WTC11 (cell line): ENCODE results near the gene KRTAP10-2. TPM values are rescaled to one million over a fixed set of nuclear protein-coding genes. Genes with fewer than 3 reads are reported as not detected.

Experiments used
- ATAC-seq: fragments of 200-7000 bp; cut with Tn5 transposase; 2 replicates; pipeline ENCODE4 v1.10.0; 2021; ENCODE audit warnings: mild to moderate bottlenecking, moderate library complexity
- CTCF ChIA-PET: fragments of 300-600 bp; sonication (Branson Sonifier 250); formaldehyde crosslinking; loops from one replicate; lab custom pipeline; 2021; ENCODE audit warnings: antibody characterized with exemption; lab: Charles Lee
- POLR2A ChIA-PET: fragments of 350-600 bp; sonication (Branson Sonifier 250); formaldehyde crosslinking; loops from one replicate; lab custom pipeline; 2021; ENCODE audit warnings: antibody characterized with exemption; lab: Charles Lee
- DNase-seq: peaks from one replicate; pipeline ENCODE4 v3.0.0; 2021; ENCODE audit warnings: low spot score
- H3K27ac Mint-ChIP-seq: 2 replicates; pipeline ENCODE4 v1.8.0; 2021; ENCODE audit warnings: mixed read lengths
- H3K27me3 Mint-ChIP-seq: 2 replicates; pipeline ENCODE4 v1.8.0; 2021; ENCODE audit warnings: low read depth, mild to moderate bottlenecking, moderate library complexity, mixed read lengths
- H3K36me3 Mint-ChIP-seq: 2 replicates; pipeline ENCODE4 v1.8.0; 2021; ENCODE audit warnings: mixed read lengths
- H3K4me1 Mint-ChIP-seq: 2 replicates; pipeline ENCODE4 v1.8.0; 2022; ENCODE audit warnings: mixed read lengths
- H3K4me3 Mint-ChIP-seq: 2 replicates; pipeline ENCODE4 v1.8.0; 2021; ENCODE audit warnings: mild to moderate bottlenecking, moderate library complexity, mixed read lengths
- H3K9me3 Mint-ChIP-seq: 2 replicates; pipeline ENCODE4 v1.8.0; 2021; ENCODE audit warnings: mixed read lengths
- CREM ChIP-seq: sonication (generic); formaldehyde crosslinking; IDR thresholded peaks from 2 replicates; pipeline ENCODE4 v1.8.1; 2022; ENCODE audit warnings: mild to moderate bottlenecking, missing genetic modification reagents, moderate library complexity
- KAT7 ChIP-seq: sonication (generic); formaldehyde crosslinking; IDR thresholded peaks from 2 replicates; pipeline ENCODE4 v1.8.1; 2023; ENCODE audit warnings: missing genetic modification reagents, mild to moderate bottlenecking, borderline replicate concordance
- NFATC4 ChIP-seq: fragments of 250-450 bp; sonication (Bioruptor Pico); IDR thresholded peaks from 2 replicates; pipeline ENCODE4 v1.9.0; 2021; ENCODE audit warnings: mild to moderate bottlenecking
- NFE2L1 ChIP-seq: sonication (generic); formaldehyde crosslinking; IDR thresholded peaks from 2 replicates; pipeline ENCODE4 v1.8.1; 2023; ENCODE audit warnings: missing genetic modification reagents
- NR2C2 ChIP-seq: sonication (generic); formaldehyde crosslinking; IDR thresholded peaks from 2 replicates; pipeline ENCODE4 v1.8.0; 2022; ENCODE audit warnings: mild to moderate bottlenecking, missing genetic modification reagents
- SMAD4 ChIP-seq: sonication (generic); formaldehyde crosslinking; IDR thresholded peaks from 2 replicates; pipeline ENCODE4 v1.8.0; 2022; ENCODE audit warnings: mild to moderate bottlenecking, missing genetic modification reagents
- SOX15 ChIP-seq: fragments of 250-450 bp; sonication (Bioruptor Pico); IDR thresholded peaks from 2 replicates; pipeline ENCODE4 v1.9.0; 2021; ENCODE audit warnings: mild to moderate bottlenecking
- TEAD4 ChIP-seq: sonication (generic); formaldehyde crosslinking; IDR thresholded peaks from 2 replicates; pipeline ENCODE4 v1.8.0; 2022; ENCODE audit warnings: mild to moderate bottlenecking, missing genetic modification reagents
- ZNF263 ChIP-seq: sonication (generic); formaldehyde crosslinking; IDR thresholded peaks from 2 replicates; pipeline ENCODE4 v1.8.1; 2022; ENCODE audit warnings: low read depth, mild to moderate bottlenecking, moderate library complexity, missing genetic modification reagents
- ZNF317 ChIP-seq: sonication (generic); formaldehyde crosslinking; IDR thresholded peaks from 2 replicates; pipeline ENCODE4 v1.8.1; 2023; ENCODE audit warnings: low read depth, mild to moderate bottlenecking, moderate library complexity, missing genetic modification reagents, borderline replicate concordance
- total RNA-seq: library from RNA; stranded (reverse); gene quantifications from 3 replicates; pipeline ENCODE4 v1.2.3, GENCODE V29; 2021
- TF ChIP-seq, protein P1 (sequence below): sonication (generic); formaldehyde crosslinking; IDR thresholded peaks from 2 replicates; pipeline ENCODE4 v1.8.1; 2023; ENCODE audit warnings: mild to moderate bottlenecking, missing genetic modification reagents, moderate library complexity
- TF ChIP-seq, protein P2 (sequence below): sonication (generic); formaldehyde crosslinking; IDR thresholded peaks from 2 replicates; pipeline ENCODE4 v1.8.1; 2023; ENCODE audit warnings: mild to moderate bottlenecking, moderate library complexity, missing genetic modification reagents
- TF ChIP-seq, protein P3 (sequence below): sonication (generic); formaldehyde crosslinking; IDR thresholded peaks from 2 replicates; pipeline ENCODE4 v1.8.0; 2023; ENCODE audit warnings: missing genetic modification reagents, mild to moderate bottlenecking, borderline replicate concordance
- TF ChIP-seq, protein P4 (sequence below): sonication (generic); formaldehyde crosslinking; IDR thresholded peaks from 2 replicates; pipeline ENCODE4 v1.8.1; 2022; ENCODE audit warnings: mild to moderate bottlenecking, moderate library complexity, missing genetic modification reagents
- TF ChIP-seq, protein P5 (sequence below): fragments of 250-450 bp; sonication (Bioruptor Pico); IDR thresholded peaks from 2 replicates; pipeline ENCODE4 v1.9.0; 2021; ENCODE audit warnings: moderate library complexity, mild to moderate bottlenecking, inconsistent platforms, borderline replicate concordance
- TF ChIP-seq, protein P6 (sequence below): sonication (generic); formaldehyde crosslinking; IDR thresholded peaks from 2 replicates; pipeline ENCODE4 v1.8.1; 2022; ENCODE audit warnings: mild to moderate bottlenecking, missing genetic modification reagents, moderate library complexity, borderline replicate concordance
- TF ChIP-seq, protein P7 (sequence below): sonication (generic); formaldehyde crosslinking; IDR thresholded peaks from 2 replicates; pipeline ENCODE4 v1.8.0; 2022; ENCODE audit warnings: mild to moderate bottlenecking, missing genetic modification reagents
- TF ChIP-seq, protein P8 (sequence below): sonication (generic); formaldehyde crosslinking; IDR thresholded peaks from 2 replicates; pipeline ENCODE4 v1.8.1; 2023; ENCODE audit warnings: mild to moderate bottlenecking, missing genetic modification reagents
- TF ChIP-seq, protein P9 (sequence below): sonication (generic); formaldehyde crosslinking; IDR thresholded peaks from 2 replicates; pipeline ENCODE4 v1.8.1; 2023; ENCODE audit warnings: mild to moderate bottlenecking, missing genetic modification reagents
- TF ChIP-seq, protein P10 (sequence below): fragments of 250-450 bp; sonication (Bioruptor Pico); IDR thresholded peaks from 2 replicates; pipeline ENCODE4 v2.1.2; 2022; ENCODE audit warnings: mild to moderate bottlenecking, moderate library complexity

Gene KRTAP10-2
- total RNA-seq, 1 experiment from 2014 or later: not detected

DNA sequence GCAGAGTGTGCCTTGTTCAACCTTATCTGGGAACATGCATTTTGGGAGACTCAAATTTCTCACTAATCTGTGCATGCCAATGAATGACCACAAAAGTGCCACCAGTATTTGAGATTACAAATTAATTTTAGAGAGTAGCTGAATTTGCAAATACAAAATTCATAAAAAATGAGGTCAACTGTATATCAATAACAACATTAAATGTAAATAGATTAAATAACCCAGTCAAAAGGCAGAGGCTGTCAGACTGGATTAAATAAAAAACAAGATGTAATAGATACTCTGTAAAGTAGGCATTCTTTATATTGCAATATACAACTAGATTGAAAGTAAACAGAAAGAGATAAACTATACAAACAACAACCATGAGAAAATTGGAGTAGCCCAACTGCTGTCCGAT, 12.8 kb upstream of the KRTAP10-2 start:
- ATAC-seq: no peak
- peaks cover 10% of the 10 kb centered on the region for H3K9me3 Mint-ChIP-seq
- H3K4me3 Mint-ChIP-seq: no peak overlapping the region
- ChIA-PET CTCF (no interaction called here), POLR2A (no interaction called here)
- TF ChIP-seq, protein P1, sequence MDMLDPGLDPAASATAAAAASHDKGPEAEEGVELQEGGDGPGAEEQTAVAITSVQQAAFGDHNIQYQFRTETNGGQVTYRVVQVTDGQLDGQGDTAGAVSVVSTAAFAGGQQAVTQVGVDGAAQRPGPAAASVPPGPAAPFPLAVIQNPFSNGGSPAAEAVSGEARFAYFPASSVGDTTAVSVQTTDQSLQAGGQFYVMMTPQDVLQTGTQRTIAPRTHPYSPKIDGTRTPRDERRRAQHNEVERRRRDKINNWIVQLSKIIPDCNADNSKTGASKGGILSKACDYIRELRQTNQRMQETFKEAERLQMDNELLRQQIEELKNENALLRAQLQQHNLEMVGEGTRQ (CRISPR knock-in tag): no peak
- TF ChIP-seq SMAD4 (CRISPR knock-in tag) (no peak), NR2C2 (CRISPR knock-in tag) (no peak), NFE2L1 (CRISPR knock-in tag) (no peak), NFATC4 (CRISPR knock-in tag) (no peak)
- TF ChIP-seq, protein P2, sequence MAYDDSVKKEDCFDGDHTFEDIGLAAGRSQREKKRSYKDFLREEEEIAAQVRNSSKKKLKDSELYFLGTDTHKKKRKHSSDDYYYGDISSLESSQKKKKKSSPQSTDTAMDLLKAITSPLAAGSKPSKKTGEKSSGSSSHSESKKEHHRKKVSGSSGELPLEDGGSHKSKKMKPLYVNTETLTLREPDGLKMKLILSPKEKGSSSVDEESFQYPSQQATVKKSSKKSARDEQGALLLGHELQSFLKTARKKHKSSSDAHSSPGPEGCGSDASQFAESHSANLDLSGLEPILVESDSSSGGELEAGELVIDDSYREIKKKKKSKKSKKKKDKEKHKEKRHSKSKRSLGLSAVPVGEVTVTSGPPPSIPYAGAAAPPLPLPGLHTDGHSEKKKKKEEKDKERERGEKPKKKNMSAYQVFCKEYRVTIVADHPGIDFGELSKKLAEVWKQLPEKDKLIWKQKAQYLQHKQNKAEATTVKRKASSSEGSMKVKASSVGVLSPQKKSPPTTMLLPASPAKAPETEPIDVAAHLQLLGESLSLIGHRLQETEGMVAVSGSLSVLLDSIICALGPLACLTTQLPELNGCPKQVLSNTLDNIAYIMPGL: no peak
- TF ChIP-seq, protein P3, sequence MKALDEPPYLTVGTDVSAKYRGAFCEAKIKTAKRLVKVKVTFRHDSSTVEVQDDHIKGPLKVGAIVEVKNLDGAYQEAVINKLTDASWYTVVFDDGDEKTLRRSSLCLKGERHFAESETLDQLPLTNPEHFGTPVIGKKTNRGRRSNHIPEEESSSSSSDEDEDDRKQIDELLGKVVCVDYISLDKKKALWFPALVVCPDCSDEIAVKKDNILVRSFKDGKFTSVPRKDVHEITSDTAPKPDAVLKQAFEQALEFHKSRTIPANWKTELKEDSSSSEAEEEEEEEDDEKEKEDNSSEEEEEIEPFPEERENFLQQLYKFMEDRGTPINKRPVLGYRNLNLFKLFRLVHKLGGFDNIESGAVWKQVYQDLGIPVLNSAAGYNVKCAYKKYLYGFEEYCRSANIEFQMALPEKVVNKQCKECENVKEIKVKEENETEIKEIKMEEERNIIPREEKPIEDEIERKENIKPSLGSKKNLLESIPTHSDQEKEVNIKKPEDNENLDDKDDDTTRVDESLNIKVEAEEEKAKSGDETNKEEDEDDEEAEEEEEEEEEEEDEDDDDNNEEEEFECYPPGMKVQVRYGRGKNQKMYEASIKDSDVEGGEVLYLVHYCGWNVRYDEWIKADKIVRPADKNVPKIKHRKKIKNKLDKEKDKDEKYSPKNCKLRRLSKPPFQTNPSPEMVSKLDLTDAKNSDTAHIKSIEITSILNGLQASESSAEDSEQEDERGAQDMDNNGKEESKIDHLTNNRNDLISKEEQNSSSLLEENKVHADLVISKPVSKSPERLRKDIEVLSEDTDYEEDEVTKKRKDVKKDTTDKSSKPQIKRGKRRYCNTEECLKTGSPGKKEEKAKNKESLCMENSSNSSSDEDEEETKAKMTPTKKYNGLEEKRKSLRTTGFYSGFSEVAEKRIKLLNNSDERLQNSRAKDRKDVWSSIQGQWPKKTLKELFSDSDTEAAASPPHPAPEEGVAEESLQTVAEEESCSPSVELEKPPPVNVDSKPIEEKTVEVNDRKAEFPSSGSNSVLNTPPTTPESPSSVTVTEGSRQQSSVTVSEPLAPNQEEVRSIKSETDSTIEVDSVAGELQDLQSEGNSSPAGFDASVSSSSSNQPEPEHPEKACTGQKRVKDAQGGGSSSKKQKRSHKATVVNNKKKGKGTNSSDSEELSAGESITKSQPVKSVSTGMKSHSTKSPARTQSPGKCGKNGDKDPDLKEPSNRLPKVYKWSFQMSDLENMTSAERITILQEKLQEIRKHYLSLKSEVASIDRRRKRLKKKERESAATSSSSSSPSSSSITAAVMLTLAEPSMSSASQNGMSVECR (CRISPR knock-in tag): no peak
- TF ChIP-seq, protein P4, sequence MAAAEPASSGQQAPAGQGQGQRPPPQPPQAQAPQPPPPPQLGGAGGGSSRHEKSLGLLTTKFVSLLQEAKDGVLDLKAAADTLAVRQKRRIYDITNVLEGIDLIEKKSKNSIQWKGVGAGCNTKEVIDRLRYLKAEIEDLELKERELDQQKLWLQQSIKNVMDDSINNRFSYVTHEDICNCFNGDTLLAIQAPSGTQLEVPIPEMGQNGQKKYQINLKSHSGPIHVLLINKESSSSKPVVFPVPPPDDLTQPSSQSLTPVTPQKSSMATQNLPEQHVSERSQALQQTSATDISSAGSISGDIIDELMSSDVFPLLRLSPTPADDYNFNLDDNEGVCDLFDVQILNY (CRISPR knock-in tag): no peak
- TF ChIP-seq, protein P5, sequence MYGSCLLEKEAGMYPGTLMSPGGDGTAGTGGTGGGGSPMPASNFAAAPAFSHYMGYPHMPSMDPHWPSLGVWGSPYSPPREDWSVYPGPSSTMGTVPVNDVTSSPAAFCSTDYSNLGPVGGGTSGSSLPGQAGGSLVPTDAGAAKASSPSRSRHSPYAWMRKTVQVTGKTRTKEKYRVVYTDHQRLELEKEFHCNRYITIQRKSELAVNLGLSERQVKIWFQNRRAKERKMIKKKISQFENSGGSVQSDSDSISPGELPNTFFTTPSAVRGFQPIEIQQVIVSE (CRISPR knock-in tag): no peak
- TF ChIP-seq, protein P6, sequence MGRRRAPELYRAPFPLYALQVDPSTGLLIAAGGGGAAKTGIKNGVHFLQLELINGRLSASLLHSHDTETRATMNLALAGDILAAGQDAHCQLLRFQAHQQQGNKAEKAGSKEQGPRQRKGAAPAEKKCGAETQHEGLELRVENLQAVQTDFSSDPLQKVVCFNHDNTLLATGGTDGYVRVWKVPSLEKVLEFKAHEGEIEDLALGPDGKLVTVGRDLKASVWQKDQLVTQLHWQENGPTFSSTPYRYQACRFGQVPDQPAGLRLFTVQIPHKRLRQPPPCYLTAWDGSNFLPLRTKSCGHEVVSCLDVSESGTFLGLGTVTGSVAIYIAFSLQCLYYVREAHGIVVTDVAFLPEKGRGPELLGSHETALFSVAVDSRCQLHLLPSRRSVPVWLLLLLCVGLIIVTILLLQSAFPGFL: no peak
- no peaks in the 10 kb centered on the region; the same call in none of the 2 replicates for H3K27me3 Mint-ChIP-seq
- no peaks in the 10 kb centered on the region for H3K4me1 Mint-ChIP-seq
- no peak overlapping the region for H3K27ac Mint-ChIP-seq
- no peak for DNase-seq
- no peaks in the 10 kb centered on the region for H3K36me3 Mint-ChIP-seq

DNA sequence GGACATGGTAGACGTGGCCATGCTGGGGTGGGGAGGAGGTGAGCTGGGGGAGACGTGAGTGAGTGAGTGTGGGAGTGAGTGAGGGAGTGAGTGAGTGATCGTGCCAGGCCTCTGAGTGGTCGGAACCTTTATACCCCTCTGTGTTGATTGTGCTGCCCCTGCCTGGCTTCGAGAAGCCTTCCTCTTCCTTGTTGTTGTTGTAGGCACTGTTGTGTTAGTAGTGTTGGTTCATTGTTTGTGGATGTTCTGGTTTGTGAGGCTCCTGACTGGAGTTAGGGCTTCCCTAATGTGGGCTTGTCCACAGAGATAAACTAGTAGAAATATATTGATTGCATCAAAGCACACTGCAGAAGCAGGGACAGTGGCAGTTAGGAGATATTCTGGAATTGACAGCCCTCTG, 7.4 kb upstream of the KRTAP10-2 start, which contains the start of gene KRTAP10-3:
Gene KRTAP10-3, minus strand, starts transcription at position 101 of the 400 bp plus-strand sequence. Its CDS starts 80 bp downstream, at position 21.
- Mint-ChIP-seq H3K27me3 (no peaks in the 10 kb centered on the region; the same call in none of the 2 replicates), H3K4me3 (no peak within 1 kb of the TSS), H3K27ac (0 out of 2 replicates have a peak within 1 kb of the TSS, but pooled peaks have one; percentile 24), H3K36me3 (no peaks in the 10 kb centered on the region), H3K4me1 (peaks cover 12% of the 10 kb centered on the region), H3K9me3 (peaks cover 10% of the 10 kb centered on the region)
- CTCF ChIA-PET: no interaction called here
- POLR2A ChIA-PET: no interaction called here
- no peak for DNase-seq
- TF ChIP-seq ZNF317 (no peak), TEAD4 (CRISPR knock-in tag) (no peak), KAT7 (CRISPR knock-in tag) (no peak), SOX15 (CRISPR knock-in tag) (no peak), CREM (CRISPR knock-in tag) (no peak), ZNF263 (CRISPR knock-in tag) (no peak)
- TF ChIP-seq, protein P7, sequence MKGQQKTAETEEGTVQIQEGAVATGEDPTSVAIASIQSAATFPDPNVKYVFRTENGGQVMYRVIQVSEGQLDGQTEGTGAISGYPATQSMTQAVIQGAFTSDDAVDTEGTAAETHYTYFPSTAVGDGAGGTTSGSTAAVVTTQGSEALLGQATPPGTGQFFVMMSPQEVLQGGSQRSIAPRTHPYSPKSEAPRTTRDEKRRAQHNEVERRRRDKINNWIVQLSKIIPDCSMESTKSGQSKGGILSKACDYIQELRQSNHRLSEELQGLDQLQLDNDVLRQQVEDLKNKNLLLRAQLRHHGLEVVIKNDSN (CRISPR knock-in tag): no peak
- TF ChIP-seq, protein P8, sequence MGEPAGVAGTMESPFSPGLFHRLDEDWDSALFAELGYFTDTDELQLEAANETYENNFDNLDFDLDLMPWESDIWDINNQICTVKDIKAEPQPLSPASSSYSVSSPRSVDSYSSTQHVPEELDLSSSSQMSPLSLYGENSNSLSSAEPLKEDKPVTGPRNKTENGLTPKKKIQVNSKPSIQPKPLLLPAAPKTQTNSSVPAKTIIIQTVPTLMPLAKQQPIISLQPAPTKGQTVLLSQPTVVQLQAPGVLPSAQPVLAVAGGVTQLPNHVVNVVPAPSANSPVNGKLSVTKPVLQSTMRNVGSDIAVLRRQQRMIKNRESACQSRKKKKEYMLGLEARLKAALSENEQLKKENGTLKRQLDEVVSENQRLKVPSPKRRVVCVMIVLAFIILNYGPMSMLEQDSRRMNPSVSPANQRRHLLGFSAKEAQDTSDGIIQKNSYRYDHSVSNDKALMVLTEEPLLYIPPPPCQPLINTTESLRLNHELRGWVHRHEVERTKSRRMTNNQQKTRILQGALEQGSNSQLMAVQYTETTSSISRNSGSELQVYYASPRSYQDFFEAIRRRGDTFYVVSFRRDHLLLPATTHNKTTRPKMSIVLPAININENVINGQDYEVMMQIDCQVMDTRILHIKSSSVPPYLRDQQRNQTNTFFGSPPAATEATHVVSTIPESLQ (CRISPR knock-in tag): no peak
- TF ChIP-seq, protein P9, sequence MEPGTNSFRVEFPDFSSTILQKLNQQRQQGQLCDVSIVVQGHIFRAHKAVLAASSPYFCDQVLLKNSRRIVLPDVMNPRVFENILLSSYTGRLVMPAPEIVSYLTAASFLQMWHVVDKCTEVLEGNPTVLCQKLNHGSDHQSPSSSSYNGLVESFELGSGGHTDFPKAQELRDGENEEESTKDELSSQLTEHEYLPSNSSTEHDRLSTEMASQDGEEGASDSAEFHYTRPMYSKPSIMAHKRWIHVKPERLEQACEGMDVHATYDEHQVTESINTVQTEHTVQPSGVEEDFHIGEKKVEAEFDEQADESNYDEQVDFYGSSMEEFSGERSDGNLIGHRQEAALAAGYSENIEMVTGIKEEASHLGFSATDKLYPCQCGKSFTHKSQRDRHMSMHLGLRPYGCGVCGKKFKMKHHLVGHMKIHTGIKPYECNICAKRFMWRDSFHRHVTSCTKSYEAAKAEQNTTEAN (CRISPR knock-in tag): no peak
- TF ChIP-seq, protein P10, sequence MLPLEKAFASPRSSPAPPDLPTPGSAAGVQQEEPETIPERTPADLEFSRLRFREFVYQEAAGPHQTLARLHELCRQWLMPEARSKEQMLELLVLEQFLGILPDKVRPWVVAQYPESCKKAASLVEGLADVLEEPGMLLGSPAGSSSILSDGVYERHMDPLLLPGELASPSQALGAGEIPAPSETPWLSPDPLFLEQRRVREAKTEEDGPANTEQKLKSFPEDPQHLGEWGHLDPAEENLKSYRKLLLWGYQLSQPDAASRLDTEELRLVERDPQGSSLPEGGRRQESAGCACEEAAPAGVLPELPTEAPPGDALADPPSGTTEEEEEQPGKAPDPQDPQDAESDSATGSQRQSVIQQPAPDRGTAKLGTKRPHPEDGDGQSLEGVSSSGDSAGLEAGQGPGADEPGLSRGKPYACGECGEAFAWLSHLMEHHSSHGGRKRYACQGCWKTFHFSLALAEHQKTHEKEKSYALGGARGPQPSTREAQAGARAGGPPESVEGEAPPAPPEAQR: no peak
- no peak for ATAC-seq
